Non-pigmented ciliary epithelial cell (primary cell): Measurements from ENCODE around the gene CFAP410.
A peak's percentile ranks its signal among the peaks of the same experiment; 100 is the strongest.

Source experiments
- DNase-seq: peaks from one replicate; pipeline ENCODE4 v3.0.0-alpha.2; 2010; ENCODE audit warnings: low read depth

Gene CFAP410

DNA sequence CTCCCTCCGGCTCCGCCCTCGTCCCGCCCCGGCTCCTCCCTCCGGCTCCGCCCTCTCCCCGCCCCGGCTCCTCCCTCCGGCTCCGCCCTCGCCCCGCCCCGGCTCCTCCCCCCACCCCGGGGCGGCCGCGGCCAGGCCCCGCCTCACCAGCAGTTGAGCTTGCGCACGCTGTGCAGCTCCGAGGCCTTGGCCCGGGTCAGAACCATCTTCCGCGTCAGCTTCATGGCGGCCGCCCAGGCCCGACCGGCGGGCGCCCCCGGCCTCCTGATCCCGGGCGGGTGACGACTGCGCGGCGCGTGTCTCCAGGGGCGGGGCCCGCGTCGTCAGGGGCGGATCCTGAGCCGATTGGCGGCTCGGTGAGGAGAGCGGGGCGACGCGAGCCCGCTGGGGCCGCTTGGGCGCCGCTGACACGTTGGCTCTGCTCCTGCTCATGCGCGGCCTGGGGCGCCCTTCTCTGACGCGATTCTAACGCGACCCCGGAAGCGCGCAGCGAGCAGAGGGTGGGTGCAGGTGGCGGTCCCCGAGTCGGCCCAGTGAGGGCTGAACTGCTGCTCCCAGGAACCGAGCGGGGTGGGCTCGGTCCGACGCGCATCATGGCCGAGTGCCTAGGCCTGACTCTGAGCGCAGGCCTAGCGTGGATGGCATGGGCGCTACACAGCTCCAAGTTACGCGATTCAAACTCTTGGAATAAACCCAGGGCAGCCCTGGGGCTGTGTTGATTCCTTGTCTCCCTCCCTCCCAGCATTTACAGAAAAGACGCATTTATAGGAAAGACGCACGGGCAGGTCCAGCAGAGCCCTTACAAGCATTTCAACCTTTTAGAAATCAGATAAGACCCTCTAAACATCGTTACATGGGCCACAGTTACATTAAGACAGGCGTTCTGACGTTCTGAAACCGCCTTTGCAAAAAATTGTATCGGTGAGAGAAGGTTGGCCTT lies at the start of gene CFAP410:
Gene CFAP410, minus strand, starts transcription at position 420 of the 940 bp plus-strand sequence. Its CDS starts 196 bp downstream, at position 224.
- peak; percentile 62 for DNase-seq

DNA sequence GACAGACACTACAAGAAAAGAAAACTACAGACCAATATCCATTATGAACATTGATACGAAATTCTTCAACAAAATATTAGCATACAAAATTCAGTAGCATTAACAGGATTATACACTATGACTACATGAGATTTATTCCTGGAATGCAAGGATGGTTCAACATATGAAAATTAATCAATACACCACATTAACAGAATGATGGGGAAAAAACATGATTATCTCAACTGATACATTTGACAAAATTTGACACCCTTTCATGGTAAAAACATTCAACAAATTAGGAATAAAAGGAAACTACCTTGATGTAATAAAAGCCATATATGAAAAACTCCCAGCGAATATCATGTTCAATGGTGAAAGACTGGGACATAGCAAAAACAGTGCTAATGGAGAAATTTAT lies 45.8 kb upstream of the CFAP410 start:
- DNase-seq, result no peak

DNA sequence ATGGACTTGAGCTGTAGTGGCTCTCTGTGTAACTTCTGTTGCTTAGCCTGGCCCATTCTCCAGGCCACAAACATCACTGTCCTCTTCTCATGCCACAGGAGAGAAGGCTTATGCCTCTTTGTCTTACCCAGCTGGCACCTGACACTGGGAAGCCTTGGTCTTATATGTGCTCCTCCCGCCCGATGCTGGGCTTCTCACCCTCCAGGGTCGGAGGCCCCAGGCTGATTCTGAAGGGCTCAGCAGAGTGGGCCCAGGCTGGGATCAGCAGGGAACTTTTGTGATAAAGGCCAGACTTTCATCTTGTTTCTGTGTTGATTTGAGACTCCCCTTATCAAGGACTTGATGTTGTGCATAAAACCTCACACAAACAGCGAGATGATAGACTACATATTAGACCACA lies 44.0 kb upstream of the CFAP410 start:
- DNase-seq, result no peak

DNA sequence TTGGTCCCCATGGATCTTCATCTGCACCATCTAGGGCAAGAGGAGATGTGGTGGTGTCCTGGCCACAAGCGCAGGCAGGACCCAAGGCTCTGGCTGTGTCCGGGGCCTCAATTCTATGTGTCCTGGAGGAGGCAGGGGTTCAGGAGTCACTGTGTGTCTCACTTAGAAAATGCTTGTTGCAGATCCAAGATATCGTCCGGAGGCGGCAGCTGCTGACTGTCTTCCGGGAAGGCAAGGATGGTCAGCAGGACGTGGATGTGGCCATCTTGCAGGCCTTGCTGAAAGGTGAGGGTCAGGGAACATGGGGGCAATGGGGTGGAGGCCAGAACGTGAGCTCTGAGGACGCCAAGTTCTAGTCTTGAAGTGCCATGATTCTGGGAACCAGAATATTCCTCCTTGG lies 43.3 kb upstream of the CFAP410 start:
- DNase-seq, result no peak

DNA sequence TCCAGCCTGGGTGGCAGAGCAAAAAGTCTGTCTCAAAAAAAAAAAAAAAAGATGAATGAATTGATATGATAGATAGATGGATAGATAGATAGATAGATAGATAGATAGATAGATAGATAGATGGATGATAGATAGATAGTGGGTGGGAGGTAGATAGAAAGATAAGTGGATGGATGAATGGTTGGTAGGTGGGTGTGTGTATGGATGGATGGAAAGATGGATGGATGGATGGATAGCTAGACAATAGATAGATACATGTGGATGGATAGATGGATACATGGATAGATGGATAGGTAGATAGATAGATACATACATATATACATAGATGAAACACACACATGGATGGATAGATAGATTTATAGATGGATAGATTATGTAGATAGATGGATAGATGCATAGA lies 42.7 kb upstream of the CFAP410 start:
- DNase-seq, result no peak

DNA sequence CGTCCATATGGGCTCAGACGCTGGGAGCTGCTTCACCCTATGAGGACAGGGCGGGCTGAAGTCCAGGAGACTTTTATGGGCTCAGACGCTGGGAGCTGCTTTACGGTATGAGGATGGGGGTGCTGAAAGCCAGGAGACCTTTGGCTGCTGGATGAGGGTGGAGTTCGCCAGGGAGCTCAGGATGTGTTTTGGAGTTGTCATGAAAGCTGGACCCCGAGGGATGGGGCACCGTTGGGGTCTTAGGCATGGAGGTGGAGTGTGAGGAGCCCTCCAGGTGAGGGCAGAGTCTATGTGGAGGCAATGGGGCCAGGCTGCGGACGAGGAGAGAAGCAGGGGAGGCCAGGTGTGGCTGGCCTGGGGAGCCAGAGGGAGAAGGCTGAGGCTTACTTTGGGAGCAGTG lies 41.7 kb upstream of the CFAP410 start:
- no peak for DNase-seq

DNA sequence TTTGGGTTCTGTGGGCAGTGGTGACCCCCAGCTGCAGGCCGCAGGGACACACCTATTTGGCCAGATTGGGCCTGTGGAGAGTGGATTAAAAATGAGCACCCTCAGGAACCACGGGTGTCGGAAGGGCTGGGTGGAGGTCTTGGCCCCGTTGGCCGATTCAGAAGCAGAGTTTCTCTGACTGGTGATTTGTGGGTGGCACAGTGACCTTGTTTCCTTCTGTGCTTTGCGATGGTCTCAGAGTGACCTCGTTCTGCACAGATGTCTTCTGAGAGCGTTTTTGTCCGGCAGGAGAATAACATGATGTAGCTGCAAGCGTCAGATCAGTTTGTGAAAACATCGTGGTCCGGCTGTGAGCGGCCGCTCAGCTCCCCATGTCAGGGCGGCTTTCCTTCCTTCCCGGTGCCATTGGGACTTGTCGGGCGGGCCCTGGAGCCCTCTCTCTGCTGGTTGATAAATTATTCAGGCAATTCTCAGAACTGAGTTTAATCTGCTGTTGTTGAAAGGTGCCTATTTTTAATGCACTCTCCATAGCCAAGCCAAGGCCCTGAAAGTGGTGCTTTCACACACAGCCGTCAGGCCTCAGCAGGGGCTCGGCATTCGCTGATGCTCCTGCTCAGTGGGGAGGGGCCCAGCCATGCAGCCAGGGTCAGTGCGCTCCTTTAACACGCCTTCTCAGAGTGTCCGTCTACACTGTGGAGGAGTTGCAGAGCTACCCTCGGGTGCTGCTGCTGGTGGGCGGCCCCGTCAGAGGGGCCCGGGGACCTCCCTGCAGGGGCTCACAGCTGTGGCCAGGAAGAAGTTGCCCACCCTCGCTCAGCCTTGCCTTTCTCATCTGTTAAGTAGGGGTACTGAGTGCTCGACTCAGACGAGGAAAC lies 41.0 kb upstream of the CFAP410 start:
- no peak for DNase-seq

DNA sequence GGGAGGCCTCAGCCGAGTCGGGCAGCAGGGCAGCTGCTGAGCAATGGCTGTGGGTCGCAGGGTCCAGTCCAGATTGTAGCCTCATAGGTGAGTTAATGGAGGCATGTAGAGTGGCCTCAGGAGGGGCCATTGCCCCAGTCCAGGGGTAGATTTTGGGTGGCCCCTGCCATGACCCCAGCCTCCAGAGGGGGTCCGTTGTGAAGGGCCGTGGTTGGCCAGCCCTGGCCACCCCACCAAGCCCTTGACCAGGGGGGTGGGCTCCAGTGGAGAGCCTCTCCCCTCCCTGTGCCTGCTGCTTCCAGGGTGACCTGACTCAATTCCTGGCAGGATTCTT lies 40.3 kb upstream of the CFAP410 start:
- DNase-seq, result no peak

DNA sequence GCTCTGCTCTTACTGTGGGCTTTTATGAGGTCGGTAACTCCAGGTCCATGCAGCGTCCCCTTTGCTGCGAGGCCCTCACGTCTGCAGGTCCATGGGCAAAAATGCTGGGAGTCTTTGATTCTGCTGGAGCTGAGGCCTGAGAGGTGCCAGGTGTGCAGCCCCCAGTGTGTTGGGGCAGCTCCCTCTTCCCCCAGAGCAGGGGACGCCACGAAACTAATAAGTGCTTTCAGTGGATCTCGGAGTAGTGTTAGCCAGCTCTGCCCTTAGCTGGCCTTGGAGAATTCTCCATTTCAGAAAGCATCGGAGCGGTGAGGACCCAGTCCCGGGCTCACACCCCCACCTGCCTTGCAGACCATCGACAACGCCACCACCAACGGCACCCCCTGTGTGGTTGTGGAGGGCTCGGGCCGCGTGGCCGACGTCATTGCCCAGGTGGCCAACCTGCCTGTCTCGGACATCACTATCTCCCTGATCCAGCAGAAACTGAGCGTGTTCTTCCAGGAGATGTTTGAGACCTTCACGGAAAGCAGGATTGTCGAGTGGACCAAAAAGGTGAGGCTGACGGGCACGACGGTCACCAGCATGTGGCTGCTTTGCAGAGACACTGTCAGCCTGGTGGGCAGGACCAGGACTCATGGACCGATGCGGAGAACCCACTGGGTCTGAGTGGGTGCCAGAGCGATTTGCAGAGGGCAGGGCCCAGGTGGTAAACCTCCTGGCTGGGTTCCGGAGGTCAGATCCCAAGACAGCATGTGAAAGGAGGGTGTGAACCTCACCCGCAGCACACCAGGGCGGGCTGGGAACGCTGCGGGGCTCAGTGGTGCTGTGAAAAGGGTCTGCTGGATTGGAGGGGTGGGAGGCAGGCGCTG lies 39.7 kb upstream of the CFAP410 start:
- no peak for DNase-seq

DNA sequence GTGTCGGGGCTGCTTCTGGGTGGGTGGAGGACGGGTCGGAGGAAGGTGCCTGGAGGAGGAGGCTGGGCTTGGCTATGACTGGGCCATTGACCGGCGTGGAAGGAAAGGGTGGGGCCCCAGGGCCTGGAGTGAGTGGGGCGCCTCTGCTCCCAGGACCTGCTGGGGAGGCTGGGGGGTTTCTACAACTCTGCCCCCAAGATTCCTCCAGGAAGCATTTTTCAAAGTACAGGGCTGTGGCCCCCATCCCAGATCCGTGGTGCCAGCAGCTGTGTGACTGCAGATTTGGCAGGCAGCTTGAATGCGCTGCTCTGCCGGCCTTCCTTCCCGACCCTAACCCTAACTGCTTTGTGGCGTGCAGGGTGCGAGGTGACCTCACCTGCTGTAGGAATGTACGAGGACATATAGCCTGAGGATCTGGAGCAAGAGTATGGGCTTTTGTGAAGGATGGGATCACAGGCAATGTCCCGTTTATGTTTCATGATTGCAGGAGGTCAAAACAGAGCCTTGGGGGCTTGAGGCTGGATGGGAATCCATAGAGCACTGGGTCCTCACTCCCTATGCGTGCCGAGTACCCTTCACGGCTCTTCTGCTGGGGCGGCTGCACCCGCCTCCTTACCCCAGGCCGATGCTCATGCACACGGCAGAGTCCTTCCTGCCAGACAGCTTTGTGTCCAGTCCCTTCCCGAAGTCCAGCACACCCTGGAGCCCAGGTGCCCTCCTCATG lies 38.9 kb upstream of the CFAP410 start:
- DNase-seq, result no peak

DNA sequence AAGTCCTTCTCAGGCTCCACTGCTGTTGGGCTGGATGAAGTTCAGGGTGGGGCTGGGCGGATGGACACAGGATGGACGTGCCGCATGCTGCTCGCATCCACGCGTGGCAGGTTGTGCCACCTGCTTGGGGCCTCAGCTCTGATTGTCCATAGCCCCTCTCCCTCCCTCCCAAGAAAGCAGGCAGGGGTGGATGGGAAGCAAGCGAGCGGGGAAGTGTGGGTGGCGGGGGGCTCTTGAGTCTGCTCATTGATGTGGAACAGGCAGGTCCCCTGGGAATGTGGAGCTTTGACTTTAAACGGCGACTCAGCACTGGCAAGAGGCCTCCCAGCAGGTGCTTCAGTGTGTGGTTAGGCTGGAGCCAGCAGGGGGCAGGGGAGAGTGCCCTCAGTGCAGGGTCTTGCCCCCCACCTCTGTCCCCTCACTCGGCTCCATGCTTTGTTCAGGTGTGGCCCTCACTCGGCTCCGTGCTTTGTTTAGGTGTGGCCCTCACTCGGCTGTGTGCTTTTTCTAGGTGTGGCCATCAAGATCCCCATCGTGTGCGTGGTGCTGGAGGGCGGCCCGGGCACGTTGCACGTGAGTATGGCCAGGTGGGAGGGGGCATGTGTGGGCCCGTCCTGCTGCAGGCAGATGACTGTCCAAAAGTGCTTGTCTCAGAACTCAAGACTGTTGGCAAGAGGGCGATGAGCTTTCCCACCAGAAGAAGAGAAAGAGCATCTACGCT lies 38.2 kb upstream of the CFAP410 start:
- DNase-seq, result no peak

DNA sequence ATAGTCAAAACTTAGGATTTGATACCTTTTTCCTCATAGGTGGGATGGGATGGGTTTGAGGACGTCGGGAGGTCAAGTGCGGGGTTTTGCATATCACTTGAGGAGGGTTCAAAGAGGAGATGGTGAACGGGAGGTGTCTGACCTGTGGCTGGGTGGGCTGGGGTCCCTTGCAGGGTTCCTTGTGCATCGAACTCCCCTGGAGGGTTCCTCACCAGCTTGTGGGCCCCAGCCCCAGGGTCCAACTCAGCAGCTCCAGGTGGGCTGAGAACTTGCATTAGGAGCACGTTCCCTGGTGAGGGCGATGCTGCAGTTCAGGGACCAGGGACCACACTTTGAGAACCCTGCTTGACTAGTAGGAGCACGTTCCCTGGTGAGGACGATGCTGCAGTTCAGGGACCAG lies 37.4 kb upstream of the CFAP410 start:
- DNase-seq, result no peak

DNA sequence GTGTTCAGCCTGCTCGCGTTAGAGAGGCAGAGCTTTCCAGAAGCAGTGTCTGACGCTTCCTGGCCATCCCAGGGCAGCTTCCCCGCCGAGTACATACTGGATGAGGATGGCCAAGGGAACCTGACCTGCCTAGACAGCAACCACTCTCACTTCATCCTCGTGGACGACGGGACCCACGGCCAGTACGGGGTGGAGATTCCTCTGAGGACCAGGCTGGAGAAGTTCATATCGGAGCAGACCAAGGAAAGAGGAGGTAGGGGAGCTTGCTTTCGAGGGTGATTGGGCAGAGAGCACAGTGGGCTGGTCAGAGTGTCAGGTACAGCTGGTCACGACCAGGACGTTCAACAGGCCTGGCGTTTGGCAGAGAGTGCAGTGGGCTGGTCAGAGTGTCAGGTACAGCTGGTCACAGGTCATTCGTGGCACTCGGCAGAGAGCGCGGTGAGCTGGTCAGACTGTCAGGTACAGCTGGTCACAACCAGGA lies 36.6 kb upstream of the CFAP410 start:
- DNase-seq, result no peak

DNA sequence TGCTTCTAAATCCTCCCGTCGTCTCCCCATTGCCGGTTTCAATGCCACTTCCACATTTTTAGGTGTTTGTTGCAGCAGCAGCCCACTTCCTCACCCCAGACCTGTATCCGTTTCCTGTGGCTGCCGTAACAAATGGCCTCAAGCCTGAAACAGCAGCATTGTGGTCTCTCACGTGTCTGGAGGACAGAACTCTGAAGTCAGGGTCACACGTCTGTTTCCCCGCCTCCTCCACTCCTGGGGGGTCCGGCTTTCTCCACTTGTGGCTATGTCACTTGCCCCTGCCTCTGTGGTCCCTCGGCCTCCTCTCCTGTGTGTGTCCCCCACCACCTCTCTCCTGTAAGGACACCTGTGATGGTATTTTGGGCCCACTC lies 36.1 kb upstream of the CFAP410 start:
- no peak for DNase-seq

DNA sequence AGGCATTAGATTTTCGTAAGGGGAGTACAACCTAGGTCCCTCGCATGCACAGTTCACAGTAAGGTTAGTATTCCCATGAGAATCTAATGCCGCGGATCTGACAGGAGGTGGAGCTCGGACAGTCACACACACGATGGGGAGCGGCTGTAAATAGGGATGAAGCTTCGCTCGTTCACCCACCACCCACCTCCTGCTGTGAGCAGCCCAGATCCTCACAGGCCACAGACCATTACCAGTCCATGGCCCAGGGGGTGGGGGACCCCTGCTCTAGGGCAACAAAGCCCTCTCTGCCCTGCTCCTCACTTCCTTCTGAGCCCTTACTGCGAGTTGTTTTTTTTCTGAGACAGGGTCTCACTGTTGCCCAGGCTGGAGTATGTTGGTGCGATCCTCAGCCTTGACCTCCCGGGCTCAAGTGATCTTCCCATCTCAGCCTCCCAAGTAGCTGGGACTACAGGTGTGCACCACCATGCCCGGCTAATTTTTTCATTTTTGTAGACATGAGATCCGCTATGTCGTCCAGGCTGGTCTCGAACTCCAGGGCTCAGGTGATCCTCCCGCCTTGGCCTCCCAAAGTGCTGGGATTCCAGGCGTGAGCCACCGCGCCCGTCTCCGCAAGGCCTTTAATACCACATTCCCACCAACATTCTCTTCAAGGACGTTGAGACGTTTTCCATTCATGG lies 35.6 kb upstream of the CFAP410 start:
- no peak for DNase-seq

DNA sequence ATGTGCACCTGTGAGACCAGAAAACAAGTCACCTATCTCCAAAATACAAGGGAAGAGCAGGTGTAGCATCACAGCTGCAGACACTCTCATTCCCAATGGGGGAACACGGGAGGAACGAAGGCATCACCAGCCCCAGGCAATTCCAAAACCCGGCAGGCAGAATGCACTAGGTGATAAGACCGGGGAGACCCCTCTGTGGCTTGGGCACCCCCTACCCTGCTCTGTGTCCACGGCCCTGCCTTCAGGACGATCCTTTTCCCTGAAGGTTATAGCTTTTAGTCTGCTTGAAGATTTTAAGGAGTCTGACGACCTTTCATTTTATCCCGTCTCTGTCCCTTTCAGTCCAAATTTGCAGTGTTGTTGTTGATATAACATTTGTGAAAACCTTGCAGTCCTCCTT lies 33.4 kb upstream of the CFAP410 start:
- no peak for DNase-seq

DNA sequence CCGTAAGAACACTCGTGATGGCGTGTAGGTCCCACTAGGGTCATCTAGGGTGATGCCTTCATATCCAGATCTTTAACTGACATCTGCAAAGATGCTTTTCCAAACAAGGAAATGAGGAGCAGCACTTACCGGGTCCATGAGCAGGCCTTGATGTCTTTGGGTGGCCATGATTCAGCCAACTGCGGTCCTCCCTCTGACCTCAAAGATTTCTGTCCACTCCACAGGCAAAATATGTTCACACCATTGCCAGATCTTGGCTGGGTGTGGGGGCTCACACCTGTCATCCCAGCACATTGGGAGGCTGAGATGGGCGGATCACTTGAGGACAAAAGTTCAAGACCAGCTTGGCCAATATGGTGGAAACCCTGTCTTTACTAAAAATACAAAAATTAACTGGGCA lies 32.4 kb upstream of the CFAP410 start:
- no peak for DNase-seq

DNA sequence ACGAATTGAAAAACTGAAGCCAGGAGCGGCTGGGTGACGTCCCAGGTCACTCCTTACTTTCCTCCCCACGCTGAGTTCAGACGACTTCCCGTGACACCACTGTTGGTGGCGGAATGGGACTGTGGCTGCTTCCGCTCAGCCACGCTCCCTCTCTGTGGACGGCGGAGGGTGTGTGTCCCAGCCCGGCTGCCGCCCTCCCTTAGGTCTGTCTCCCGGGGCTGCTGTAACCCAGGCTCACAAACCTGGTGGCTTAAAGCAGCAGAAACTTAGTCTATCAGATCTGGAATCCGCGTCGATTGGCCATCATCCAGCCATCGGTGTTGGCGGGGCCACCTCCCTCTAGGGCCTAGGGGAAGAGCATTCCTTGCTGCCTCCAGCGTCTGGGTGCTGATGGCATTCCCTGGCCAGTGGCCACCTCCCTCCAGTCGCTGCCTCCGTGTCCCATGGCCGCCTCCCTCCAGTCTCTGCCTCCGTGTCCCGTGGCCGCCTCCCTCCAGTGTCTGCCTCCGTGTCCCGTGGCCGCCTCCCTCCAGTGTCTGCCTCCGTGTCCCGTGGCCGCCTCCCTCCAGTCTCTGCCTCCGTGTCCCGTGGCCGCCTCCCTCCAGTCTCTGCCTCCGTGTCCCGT lies 31.7 kb upstream of the CFAP410 start:
- DNase-seq, result no peak

DNA sequence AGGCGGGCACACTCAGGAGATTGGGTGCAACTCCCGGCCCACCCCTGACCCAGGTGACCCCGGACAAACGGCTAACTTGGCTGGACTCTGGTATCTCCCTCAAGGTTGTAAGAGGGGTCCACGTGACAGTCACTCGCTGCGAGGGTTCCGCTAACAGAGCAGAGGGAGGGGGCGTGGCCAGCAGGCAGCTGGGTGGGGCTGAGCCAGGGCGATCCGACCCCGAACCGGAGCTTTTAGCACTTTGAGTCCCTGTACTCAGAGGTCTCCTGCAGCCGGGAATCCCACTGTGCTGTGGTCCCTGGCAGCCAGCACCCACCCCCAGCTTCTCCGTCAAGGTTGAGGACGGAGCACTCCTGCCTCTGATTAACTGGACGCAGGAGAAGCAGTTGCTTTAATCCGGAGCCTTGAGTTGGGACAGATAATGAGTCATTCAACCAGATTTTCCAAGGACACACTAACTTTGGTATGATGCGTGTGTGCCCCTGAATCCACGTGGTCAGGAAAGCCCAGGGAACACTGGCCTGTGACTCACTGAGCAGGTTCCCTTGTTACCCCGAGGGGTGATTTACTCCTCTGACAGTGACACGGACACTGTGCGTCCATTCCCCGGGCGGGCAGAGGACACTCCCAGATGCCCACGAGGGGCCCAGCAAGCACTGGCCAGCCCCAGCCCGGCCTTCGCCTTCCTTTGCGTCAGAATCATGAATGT lies 31.0 kb upstream of the CFAP410 start:
- DNase-seq, result peak; percentile 15
